Fibroblast of lung (primary cell): Measurements from ENCODE around the gene HEBP1.

Experiments used
- EZH2 ChIP-seq: IDR thresholded peaks from 2 replicates; pipeline ENCODE4 v1.5.1; 2012; ENCODE audit warnings: low read length, control low read depth, mild to moderate bottlenecking; ENCODE audit errors: missing control alignments
- TF ChIP-seq, protein P1 (sequence below), 2 donors: IDR thresholded peaks in 1 of 2; conservative IDR thresholded peaks in 1 of 2; 1 replicate in 1 of 2; 2 replicates in 1 of 2; pipeline ENCODE4 v1.5.1; 2011 to 2012; ENCODE audit warnings: low read length in 2 of 2, control low read depth in 1 of 2, inconsistent platforms in 1 of 2, low read depth in 1 of 2, mild to moderate bottlenecking in 1 of 2

DNA sequence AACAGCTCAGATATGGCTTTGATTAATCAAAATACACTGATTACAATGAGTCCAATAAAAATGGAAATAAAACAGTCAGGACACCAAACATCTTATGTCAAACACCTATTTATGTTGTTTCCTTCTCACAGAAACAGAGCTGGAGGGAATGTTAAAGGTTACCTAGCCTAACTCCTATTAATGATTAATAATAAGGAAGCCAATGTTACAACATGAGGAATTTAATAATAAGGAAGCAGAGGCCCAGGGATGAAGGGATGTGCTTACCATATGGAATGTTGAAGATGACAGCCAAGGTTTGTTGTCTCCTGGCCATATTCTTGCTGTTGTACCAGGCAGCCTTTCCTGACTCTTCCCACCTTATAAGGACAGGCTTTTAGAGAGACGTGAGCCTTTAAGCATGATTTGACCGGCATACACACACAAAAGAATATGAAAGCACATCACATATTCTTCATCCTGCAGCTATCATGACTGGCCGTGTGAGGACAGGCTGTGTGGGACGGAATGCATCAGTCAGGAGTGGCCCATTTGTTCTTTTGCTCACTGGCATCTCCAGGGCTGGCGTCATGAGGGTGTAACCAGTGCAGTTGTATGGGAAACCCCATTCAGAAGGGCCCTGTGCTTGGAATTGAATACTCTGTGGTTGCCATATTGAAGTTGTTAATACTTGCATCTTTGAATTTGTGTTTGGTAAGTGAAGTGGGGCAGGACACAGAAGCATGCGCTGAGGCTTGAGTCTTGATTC lies 45.0 kb downstream of the HEBP1 start:
- TF ChIP-seq, protein P1, sequence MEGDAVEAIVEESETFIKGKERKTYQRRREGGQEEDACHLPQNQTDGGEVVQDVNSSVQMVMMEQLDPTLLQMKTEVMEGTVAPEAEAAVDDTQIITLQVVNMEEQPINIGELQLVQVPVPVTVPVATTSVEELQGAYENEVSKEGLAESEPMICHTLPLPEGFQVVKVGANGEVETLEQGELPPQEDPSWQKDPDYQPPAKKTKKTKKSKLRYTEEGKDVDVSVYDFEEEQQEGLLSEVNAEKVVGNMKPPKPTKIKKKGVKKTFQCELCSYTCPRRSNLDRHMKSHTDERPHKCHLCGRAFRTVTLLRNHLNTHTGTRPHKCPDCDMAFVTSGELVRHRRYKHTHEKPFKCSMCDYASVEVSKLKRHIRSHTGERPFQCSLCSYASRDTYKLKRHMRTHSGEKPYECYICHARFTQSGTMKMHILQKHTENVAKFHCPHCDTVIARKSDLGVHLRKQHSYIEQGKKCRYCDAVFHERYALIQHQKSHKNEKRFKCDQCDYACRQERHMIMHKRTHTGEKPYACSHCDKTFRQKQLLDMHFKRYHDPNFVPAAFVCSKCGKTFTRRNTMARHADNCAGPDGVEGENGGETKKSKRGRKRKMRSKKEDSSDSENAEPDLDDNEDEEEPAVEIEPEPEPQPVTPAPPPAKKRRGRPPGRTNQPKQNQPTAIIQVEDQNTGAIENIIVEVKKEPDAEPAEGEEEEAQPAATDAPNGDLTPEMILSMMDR (conservative IDR thresholded peaks at IDR 0.05 in 1 of 2, IDR thresholded peaks at IDR 0.05 in 1 of 2; ENCODE audit: low read depth in 1 of 2, low read length in 2 of 2): no peak
- no peak for TF ChIP-seq EZH2
